ENCODE measurements around the gene AGAP1.

AGAP1 gene

DNA sequence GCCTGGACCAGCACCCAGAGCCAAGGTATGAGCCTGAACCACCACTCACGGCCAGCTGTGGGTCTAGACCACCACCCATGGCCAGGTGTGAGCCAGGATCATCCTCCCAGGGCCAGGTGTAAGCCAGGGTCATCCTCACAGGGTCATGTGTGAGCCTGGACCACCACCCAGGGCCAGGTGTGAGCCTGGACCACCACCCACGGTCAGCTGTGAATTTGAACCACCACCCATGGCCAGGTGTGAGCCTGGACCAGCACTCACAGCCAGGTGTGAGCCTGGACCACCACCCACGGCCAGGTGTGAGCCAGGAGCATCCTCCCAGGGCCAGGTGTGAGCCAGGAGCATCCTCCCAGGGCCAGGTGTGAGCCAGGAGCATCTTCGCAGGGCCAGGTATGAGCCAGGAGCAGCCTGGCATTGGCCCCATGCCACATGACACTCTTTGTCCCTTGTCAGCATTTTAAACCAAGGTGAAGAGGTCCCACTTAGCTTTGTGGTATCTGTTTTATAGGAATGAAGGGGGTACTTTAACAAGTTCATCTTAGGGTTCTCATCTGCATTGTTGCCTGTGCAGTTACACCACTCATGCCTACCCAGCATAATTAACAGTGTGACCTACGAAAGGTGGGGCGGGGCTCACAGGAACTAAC, 71.2 kb downstream of the AGAP1 start:
- in situ Hi-C loops (cut with HindIII; ENCODE audit: low sequenced_read_pairs), result no loop called here

DNA sequence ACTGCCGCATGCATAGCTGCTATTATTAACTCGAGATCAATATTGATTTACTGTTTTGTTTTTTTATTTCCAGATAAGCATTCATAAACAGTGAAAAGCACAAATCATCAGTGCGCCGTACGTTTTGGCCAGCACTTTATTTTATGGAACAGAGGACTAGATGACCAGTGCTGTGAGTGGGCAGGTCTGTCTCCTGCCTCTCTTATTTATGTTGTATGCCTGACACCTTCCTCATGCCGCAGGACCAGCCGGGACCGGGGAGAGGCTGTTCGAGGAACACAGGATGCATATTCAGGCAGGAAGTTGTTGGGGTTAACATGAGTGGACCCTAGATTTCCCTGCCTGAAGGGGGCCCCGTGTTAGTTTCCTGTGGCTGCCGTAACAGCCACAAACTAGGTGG, 72.6 kb downstream of the AGAP1 start:
- in situ Hi-C loops (cut with HindIII; ENCODE audit: low sequenced_read_pairs), result no loop called here

DNA sequence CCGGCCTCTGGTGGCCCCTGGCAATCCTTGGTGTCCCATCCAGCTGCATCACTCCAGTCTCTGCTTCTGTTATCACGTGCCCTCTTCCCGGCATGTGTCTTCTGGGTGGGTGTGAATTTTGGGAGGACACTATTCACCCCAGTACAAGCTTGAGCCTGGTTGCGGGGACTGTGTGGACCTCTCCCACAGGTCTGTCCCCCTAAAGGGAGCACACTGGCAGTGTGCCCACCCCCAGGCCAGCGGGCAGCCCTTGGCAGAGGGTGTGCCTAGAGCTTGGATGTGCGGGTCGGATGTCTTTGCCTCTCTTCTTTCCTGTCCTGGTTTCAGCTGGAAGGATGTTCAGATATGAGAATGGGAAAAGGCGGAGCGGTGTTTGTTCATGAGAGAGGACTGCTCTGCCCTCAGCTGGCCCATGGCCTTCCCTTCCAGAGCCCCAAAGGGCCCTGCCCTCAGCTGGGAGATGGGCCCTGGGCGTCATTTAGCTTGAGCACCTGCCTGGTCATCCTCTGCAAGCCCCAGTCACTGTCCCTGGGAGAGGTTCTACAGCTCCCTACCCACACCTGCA, 73.2 kb downstream of the AGAP1 start:
- in situ Hi-C loops (cut with HindIII; ENCODE audit: low sequenced_read_pairs), result no loop called here

DNA sequence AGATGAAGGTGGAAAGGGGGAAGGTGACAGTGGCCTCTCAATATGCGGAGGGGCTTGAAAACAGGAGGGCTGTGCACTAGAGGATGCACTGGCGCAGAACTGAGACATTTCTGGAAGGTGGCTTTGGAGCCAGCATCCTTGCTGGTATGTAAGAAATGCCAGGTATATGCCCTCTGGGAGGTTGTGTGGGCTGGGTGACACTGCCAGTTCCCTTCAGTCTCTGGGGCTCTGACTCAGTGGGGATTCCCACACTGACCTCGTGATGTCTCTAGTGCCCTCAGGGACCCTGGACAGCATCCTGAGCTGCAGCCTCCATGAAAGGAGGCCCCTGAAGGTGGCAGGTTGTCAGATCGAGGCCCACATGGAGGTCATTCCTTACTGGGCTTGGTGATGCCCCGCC, 74.0 kb downstream of the AGAP1 start:
- in situ Hi-C loops (cut with HindIII; ENCODE audit: low sequenced_read_pairs), result no loop called here

DNA sequence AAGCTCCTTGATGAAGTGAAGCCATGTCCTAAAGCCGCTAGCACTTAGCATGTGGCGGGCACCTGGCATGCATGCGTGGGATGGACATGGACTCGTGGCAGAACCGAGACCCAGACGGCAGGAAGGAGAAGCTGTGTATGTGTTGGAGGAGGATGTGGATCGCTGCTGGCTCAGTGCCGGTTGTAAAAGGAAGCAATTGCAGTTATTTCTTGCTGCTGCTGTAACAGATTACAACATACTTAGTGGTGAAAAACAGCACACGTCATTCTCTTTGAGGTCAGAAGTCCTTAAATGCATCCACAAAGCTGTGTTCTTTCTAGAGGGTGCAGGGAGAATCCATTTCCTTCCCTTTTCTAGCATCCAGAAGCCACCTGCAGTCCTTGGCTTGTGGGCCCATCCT, 74.6 kb downstream of the AGAP1 start:
- in situ Hi-C loops (cut with HindIII; ENCODE audit: low sequenced_read_pairs), result no loop called here

DNA sequence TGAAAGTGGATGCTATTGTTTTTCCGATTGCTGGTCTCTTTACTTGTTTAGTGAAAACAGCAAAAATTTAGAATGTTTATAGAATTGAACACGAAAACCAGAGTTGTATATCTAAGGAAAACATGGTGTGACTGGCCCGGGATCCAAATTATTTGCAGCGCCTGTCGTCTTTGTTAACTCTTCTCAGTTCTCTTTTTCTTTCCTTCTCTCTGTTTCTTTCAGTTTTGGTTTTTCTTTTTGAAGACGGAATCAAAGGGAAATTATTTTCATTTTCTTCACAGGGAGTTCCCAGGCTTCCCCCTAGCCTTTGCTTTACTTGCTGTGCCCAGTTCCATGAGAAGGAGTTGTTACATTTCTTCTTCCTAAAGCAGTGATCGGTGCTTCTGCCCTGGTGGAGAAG, 76.0 kb downstream of the AGAP1 start:
- in situ Hi-C loops (cut with HindIII; ENCODE audit: low sequenced_read_pairs), result no loop called here

DNA sequence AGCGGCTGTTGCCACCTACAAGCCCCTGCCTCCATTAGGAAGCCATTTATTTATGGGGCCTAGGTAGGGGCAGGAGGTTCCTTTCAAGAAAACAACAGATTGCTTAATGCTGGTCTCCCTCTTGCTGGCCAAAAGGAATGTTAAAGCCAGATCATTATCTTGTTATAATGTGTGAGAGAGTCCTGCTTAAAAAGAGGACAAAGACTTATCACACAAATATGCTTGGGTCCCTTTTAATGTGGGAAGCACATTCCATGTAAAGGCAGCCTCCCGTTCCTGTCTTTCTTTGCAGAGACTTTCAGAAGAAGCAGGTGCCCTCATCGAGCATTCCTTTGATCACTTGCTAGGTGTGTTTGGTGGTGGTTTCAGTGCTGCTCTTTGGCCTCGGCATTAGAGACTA, 76.4 kb downstream of the AGAP1 start:
- in situ Hi-C loops (cut with HindIII; ENCODE audit: low sequenced_read_pairs), result no loop called here

DNA sequence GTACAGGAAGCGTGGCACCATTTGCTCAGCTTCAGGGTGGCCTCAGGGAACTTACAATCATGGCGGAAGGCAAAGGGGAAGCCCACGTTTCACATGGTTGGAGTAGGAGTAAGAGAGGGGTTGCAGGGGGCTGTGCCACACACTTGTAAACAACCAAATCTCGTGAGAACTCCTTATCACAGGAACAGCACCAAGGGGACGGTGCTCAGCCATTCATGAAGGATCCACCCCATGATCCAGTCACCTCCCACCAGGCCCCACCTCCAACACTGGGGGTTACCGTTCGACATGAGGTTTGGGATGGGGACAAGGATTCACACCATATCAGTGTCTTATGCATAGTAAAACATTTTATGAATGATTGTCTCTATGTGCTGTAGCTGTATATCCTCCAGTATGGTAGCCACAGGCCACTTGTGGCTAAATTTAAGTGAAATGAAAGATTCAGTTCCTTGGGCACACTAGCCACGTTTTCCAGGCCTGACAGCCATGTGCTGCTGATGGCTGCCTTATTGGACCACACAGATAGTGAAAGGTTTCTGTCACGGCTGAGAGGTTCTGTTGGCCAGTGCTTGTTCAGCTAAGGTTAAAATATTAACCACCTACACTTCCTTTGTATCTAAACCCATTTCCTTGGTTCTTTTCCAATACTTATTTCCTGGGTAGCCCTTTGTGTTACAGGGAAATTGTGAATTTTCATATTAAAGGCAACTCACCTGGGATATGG, 77.3 kb downstream of the AGAP1 start:
- in situ Hi-C loops (cut with HindIII; ENCODE audit: low sequenced_read_pairs), result no loop called here

DNA sequence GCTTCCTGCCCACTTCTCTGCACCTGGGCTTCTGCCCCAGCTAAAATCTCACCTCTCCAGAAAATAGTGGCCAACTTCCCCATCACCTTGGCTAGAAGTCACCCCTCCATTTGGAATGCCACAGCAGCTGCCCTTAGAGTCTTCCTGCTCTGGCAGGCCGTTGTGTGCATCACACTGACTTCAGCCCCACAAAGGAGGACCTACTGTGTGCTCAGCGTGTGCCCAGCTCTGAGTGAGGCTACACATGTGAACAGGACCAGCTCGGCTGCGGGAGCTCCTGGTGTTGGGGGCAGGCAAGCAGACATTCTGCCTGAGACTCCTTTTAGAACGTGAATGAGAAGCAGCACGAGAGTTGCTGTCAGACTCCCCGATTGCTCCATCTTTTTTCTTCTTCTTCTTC, 78.7 kb downstream of the AGAP1 start:
- in situ Hi-C loops (cut with HindIII; ENCODE audit: low sequenced_read_pairs), result no loop called here

DNA sequence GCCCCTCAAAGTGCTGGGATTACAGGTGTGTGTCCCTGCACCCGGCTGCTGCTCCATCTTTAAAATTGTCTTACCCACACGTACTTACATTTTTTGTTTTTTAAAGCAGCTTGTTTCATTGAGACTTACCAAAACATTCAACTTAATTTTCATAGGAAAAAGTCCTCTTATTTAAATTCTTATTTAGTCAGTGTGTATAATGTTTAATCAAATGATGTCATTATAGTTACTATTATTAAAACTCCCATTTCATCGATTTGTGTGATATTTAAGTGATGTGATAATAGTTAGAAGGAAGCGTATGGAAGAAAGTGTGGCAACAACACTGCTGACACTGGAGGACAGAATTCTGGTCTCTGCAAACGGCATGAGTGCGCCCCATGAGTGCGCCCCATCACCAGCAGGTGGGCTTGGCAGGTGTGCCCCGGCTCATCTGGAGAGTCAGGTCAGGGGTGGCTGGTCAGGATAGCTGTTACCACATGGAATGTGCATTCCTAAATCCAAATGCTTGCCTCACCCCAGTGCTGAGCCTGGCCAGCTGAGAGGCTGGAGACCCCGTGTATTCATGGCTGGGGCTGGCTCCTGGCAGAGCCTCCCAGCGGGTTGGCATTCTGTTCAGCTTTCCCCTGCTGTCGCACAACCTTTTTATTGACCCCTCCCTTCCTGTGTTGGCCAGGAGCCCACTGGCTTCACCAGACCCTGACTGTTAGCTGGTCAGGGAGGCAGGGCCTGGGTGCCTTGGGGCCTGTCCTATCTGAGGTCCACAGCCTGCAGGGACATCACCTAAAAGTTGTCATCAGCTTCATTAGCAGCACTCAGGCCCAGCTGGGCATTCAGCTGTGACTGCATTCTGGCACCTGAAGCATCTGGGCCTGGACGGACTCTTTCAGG, 79.7 kb downstream of the AGAP1 start:
- in situ Hi-C loops (cut with HindIII; ENCODE audit: low sequenced_read_pairs), result no loop called here

DNA sequence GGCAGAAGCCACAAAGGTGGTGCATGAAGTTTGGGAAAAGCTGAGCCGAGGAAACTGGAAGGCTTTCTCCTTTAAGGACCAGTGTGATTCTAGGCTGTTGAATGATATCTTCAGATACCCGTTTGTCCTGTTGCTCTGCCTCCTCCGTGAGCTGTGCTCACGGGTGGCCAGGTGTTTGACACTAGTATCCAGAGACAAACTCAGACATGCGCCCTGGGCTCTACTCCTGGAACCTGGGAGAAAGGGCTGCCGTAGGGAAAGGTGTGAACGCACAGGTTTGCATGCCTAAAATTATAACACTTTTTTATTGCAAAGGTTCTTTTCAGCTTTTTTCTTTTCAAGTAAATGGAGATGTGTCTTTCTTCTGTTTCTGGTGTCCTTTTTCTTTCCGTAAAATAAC, 81.6 kb downstream of the AGAP1 start:
- in situ Hi-C loops (cut with HindIII; ENCODE audit: low sequenced_read_pairs), result no loop called here

DNA sequence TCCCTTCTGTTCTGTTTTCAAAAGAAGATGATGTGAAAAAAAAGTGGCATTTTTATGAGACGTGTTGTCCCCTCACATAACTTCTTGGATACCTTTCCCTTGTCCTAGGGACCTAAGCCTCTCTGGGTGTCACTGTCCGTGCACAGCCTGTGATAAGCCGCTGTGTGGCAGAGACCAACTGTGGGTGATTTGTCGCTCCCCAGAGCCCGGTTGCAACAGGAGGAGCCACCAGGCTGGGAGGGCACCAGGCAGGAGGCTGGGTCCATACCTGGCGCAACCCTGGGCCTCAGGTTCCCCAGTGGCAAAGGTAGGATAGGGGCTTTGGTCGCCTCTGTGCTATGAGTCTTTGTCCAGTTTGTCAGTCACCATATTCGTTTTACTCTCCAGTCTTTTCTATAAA, 82.1 kb downstream of the AGAP1 start:
- in situ Hi-C loops (cut with HindIII; ENCODE audit: low sequenced_read_pairs), result no loop called here

DNA sequence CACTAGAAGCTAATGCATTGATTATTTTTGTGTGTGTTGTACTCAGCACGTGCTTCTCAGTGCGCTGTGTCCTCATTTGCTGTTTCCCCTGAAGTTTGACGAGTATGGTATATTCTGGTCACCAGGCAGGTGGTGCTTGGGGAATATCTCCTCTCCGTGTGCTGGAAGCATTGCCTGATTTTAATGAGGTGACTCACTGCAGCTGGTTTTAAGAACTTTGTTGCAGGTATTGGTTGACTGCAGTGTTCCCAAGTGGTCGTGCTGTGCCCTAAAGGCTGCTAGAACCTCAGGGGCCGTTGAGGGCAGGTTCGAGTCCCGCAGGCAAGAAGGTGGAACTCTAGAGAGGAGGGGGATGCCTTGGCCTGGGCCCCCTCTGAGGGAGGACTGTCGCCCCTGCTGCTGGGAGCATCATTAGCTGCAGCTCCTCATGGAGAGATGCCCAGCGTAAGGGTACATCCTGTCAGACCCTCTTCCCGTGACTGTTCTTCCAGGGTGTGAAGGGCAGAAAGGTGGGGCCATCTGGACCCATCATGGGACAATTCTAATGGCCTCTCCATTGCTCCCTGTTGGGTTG, 82.6 kb downstream of the AGAP1 start:
- in situ Hi-C loops (cut with HindIII; ENCODE audit: low sequenced_read_pairs), result no loop called here

DNA sequence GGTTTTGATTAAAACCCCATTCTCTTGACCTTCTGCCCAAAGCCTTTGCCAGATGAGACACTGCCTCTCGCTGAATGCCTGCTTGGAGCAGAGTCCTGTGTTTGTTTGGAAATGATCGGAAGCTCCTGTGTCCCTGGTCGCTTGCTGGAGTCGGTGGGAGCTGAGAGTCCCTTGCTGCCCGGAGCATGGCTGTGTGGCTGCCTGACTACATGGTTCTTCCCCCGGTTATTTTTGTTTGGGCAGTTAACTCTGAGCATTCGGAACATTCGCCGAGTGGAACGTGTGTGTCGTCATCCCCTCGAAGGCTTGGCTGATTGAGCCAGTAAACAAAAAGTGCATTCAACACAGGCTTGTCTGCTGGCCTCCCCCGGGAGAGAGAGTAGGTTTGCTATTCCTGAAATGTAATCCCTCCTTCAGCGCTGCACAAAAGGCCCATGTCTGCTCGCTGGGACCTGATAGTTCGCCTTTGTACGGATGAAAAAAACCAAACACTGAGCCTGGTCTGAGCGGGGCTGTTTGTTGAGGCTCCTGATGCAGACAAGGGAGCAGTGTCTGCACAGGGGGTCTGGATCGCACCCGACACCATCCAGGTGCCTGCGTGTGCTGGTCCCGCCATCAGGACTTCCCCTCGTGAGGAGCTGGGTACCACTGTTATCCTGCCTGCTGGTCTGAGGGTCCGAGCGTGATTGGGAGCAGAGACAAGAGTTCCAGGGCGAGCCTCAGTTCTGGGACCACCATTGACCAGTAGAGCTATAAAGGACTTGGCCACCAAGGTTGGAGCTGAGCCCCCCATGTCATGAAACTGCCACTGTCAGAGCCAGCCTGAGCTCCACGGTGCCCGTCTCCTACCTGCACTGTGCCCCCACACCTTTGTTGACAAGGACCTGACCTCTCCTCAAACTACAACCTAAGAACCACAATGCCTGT, 83.8 kb downstream of the AGAP1 start:
- in situ Hi-C loops (cut with HindIII; ENCODE audit: low sequenced_read_pairs), result no loop called here

DNA sequence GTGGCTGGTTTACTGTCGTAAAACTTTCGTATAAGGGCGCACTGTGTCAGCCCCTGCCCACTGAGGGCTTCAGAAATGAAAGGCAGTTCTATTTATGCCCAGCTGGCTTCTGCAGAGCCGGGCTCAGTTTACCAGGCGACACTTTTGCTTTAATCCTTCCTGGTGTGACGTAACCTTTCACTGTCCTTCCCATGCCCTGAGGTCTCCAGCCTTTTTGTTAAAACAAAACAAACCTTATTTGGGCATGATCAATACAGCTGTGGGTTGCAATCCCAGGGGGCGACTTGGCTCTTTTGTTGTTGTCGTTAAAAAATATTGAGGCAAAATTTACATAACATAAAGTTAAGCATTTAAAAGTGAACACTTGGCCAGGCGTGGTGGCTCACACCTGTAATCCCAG, 85.3 kb downstream of the AGAP1 start:
- in situ Hi-C loops (cut with HindIII; ENCODE audit: low sequenced_read_pairs), result no loop called here

DNA sequence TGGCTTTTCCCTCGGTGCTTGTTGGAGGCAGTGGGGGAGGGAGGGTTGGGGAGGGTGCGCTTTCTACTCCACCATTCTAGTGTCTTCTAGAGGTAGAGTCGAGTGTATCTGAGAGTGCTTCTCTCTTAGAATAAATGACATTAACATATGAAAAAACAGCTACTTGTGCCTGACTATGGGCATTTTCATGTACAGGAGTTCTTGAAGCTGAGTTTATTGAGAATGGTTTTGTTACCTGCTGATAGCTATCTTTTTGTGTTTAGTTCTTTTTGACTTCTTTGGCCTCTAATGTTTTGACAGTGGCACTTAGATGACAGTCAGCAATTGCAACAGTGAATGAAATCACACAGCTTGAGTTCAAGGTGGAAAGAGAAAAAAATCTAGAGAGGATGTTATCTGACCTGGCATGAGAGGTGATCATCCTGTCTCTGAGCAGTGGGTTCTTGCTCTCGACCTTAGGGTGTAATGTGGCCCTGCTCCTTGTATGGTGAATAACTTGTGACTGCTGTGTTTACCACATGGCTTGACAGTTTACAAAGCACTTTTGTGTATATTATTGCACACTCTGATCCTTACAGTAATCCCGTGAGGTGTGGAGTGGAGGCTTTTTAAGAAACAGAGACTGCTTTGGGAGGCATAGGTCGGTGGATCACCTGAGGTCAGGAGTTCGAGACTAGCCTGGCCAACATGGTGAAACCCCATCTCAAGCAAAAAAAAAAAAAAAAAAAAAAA, 86.7 kb downstream of the AGAP1 start:
- in situ Hi-C loops (cut with HindIII; ENCODE audit: low sequenced_read_pairs), result no loop called here

DNA sequence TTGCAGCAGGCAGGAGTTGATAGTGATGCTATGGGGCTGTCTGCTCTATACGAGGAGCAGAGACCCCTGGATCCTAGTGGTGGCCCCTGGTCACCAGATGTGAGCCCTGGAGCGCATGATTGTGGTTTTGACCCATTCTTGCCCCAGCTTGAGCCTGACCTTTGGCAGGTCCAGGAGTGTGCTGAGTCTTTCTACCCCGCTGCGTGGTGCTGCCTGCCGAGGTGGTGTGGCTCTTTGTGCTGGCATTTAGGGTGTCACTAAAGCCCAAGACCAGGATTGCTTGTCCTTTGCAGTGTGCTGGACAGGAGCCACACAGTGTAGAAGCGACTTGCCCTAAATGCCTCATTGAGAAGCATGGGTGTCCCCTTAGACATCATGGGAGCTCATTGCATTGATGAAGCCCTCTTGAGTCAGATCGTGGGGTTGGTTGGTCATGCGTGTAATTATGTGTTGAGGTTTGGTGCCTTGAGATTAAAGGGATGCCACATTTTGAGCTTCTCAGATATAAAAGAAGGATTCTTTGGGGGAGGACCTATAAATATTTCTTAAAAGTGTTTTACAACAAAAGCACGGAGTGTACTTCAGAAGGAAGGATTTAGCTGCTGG, 88.3 kb downstream of the AGAP1 start:
- in situ Hi-C loops (cut with HindIII; ENCODE audit: low sequenced_read_pairs), result no loop called here

DNA sequence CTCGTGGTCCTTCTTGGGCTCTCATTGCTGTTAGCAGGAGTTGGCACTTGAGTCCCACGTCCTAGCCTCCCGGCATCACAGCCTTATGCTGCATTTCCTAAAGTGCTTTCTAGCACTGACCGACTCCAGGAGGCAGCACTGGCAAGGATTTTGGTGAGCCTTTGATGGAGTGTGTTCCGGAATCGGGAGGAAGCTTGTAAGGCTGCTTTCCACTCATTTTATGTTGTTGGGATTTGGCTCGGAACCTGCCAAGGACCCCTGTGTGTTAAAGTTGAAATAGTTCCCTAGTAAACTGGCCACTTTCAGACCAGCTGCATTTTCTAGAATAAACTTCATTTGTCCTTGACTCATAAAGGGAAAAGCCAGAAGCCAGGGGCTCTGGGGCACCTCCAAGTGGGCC, 88.9 kb downstream of the AGAP1 start:
- in situ Hi-C loops (cut with HindIII; ENCODE audit: low sequenced_read_pairs), result no loop called here

DNA sequence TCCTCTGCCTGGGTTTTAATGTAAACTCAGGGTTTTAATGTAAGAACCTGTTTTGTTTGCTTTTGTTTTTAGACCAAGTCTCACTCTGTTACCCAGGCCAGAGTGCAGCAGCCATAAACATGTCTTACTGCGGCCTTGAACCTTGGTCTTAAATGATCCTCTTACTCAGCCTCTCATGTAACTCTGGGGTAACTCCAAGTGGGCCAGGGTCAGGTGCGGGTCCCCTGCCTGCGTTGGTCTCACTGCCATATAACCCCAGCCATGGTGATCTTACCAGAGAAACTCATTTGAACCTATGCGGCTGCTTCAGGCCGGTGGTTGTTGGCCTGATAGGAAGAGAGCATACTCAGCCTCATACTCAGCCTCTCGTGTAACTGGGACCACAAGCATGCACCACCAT, 89.3 kb downstream of the AGAP1 start:
- in situ Hi-C loops (cut with HindIII; ENCODE audit: low sequenced_read_pairs), result no loop called here

All from DLD1 (cell line).